GM19238 (cell line): ENCODE results near the gene SFT2D2.

Experiments used
- DNase-seq: peaks from one replicate; pipeline ENCODE4 v3.0.0; 2011; ENCODE audit warnings: low spot score; ENCODE audit not compliant: insufficient read length

Gene SFT2D2

DNA sequence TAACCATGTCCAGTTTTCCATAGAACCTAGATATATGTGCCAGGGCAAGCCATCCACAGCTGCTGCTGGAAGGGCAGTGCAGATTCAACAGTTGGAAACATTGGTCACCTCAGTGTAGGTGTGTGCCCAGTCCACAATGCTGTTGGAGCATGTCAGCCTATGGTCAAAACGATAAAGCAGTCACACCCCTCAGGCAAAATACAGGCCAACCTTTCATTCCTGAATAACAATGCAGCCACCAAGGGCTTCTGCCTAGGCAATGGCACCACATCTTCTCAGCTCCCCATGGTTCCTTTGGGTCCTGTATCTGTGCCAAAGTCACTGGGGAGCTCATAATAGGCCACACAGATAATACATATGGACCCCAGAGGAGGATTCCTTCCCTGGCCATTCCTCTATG is 39.8 kb downstream of the SFT2D2 start:
- DNase-seq: no peak

DNA sequence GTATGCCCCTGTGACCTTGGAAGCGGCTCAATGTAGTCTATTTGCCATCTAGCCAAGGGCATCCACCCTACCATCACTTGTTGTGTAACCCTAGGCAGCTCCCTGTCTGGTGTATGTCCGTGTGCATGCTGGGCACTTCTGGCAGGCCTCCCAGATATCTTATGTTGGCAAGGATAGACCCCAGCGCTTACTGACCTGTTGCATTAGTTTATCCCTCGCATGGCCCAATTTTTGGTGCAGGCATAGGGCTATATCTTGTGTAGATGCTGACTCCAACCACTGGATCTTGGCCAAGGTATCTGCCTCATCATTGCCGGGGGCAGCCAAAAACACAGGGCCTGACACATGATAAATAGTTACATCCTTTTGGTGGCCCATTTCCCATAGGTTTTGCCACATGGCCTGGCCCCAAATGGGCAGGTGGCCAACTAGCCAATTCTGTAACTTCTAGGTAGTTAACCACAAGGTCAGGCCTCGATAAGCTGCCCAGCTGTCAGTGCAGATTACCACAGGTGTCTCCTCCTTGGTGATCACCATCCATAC is 40.9 kb downstream of the SFT2D2 start:
- no peak for DNase-seq

DNA sequence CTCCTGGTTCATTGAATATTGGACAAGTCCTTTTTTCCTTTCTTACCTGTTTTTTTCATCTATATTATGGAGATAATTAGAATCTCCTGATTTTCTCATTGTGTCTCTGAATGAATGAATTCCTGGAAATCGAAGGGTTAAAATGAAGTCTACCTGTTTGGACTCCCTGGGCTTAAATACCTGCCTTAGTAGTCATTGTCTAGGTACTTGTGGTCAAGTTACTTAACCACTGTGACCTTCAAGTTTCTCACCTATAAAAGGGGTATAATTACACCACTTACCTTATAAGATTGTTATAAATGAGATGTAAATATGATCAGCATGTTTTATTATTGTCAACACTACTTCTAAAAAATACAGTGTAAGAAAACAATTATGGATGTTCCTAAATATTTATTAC is 45.8 kb downstream of the SFT2D2 start:
- no peak for DNase-seq

DNA sequence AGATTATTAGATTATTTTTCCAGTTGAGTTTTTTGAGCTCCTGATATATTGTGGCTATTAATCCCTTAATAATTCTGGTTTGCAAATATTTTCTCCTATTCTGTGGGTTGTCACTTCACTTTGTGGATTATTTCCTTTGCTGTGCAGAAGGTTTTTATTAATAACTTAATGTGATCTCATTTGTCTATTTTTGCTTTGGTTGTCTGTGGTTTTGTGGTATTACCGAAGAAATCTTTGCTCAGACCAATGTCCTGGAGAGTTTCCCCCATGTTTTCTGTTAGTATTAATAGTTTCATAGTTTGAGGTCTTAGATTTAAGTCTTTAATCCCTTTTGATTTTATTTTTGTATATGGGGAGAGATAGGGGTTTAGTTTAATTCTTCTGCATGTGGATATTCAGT is 47.8 kb downstream of the SFT2D2 start:
- no peak for DNase-seq

DNA sequence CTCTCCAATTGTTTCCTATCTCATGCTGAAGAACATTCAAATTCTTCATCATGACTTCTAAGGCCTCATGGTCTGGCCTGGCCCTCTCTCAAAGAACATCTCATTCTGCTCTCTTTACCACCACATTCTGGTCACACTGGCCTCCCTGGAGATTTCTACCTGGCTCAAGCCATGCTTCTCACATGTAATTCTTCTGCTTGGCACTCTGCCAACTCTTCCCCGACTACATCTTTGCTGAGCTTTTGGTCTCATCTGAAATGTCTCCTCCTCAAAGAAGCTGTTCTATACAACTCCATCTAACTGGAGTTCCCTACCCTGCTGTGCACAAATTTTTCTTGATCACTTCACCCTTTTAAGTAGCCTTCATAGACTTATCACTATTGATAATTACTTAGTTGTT is 53.4 kb downstream of the SFT2D2 start:
- DNase-seq: no peak

DNA sequence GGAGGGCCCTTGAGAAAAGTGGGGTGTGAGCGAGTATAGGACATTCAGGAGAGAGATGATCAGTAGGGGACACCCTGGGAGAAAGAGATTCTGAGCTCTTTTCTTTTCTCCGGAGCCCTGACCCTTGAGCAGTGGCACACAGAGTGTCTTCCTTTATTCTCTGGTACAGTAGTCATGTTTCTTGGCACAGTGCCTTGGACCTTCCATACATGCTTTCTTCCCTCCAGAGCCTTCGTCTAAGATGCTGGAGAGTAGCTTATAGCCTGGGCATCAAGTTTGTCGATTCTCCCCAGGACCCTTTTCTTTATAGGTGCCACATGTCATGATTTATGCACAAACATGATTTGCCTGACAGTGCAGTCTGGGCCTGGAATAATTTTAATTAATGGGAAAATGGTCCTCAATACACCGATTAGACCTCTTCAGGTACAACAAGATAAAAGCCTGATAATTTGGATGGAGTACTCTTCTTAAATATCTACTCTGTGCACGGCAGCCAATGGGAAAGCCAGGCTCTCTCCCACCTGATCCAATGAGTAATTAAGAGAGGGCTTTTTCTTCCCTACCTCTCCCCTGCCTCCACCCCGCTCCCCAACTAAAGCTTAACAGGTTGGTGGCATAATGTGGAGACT is 54.6 kb downstream of the SFT2D2 start, which contains the start of gene TBX19:
Gene TBX19 (plus strand): TSS at position 582 of the 632 bp plus-strand sequence. CDS start 214 bp downstream, outside the sequence.
- DNase-seq: no peak

DNA sequence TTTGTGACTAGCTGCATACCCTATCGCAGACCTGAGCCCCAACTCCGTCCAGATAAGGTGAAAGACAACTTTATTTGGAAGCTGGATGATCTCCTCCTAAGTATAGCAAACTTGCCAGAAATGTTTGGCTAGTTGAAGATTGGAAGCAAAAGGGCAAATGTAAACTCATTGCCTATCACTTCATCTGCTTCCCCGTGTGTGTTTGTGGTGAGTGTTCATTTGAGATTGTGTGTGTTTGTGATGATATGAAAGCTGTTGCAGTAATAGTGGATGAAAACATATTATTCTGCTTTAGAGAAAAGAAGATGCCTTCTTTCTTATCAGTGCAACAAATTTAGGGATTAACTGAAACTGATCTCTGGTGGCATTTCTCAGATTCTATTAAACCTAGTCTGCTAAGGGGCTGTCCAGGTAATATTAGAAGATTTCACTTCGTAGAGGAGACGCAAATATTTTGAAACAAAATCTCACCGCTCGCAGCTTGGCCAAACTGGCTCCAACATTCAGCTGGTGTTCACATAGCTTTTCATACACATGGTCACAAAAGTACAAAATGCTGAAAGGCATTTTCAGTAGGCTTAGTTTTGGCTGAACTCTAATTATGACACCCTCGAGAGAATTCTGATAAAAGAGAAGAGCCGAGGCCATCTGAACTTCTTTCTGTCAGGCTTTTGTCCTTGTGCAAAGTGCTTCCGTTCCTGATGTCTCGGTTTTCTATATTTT is 56.0 kb downstream of the SFT2D2 start:
- no peak for DNase-seq

DNA sequence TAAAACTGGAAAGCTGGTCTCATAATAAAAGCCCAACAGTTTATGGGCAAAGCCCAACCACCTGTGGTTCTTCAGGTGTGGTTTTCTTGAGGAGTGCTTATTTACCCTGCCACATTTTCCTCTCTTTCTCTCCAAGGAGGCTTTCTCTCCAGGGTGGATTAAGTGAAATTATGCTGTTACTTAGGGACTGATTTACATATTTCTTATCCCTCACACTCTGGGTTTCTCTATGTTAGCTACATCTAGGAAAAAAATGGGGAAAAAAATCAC is 59.7 kb downstream of the SFT2D2 start:
- DNase-seq: no peak

DNA sequence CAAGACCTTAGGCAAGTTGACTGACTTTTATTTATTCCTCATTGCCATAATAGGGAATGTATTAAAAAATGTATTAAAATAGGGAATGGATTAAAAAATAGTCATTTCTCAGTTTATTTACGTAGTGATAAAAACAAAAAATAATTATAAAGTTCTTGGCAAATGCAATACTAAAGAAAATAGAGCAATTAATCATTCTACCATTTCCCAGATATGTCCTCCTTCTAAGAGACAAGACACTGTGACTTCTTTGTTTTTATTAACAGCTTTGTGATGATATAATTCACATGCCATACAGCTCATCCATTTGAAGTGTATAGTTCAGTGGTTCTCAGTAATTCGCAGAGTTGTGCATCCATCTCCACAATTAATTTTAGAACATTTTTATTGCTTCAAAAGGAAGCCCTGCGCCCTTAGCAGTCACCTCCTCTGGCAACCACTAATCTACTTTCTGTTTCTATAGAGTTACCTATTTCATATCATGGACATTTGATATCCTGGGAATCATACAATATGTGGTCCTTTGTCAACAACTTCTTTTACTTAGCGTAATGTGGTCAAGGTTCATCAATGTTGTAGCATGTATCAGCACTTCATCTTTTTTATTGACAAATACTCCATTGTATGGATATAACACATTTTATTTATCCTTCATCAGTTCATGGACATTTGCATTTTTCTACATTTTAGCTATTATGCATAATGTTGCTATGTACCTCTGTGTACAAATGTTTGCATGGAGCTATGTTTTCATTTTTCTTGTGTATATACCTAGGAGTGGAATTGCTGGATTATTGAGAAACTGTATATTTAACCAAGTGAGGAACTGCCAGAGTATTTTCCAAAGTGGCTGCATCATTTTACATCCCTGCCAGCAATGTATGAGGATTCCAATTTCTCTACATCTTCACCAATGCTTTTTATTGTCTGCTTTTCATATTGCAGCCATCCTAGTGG is 60.4 kb downstream of the SFT2D2 start:
- DNase-seq: no peak

DNA sequence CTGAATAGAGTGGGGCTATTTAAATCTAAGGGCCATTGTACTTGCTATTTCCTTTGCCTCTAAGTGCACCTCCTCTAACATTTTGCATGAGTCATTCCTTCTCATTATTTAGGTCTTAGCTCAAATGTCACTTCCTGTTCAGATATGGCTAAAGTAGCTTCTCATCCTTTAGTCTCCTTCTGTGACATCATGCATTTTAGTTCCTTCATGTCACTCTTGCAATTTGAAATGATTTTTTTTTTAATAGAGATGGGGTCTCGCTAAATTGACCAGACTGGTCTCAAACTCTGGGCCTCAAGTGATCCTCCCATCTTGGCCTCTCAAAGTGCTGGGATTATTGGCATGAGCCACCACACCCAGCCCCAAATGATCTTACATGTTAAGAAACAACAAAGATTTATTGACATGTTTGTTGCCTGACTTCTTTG is 61.4 kb downstream of the SFT2D2 start:
- no peak for DNase-seq

DNA sequence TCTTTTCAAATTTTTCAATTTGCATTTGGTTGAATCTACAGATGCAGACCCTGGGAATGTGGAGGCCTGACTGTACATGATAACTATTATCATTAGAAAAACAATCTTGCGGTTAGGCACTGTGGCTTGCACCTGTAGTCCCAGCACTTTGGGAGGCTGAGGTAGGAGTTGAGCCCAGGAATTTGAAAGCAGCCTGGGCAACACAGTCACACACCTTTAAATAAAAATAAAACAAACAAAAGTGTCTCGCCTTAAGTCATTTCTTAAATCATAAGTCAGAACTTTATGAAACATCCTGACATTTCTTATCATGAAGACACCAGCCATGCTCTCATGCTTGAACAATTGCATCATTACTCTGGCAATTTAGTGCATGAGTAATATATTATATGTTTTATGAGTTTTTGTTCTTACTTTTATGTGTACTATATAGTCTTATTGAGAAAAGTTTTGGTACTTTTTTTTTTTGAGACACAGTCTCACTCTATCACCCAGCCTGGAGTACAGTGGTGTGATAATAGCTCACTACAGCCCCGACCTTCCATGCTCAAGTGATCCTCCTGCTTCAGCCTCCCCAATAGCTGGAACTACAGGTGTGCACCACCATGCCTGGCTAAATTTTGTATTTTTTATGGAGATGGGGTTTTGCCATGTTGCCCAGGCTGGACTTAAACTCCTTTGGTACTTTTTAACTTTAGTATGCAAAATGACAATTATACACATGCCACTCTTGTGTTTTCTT is 62.7 kb downstream of the SFT2D2 start:
- DNase-seq: no peak

DNA sequence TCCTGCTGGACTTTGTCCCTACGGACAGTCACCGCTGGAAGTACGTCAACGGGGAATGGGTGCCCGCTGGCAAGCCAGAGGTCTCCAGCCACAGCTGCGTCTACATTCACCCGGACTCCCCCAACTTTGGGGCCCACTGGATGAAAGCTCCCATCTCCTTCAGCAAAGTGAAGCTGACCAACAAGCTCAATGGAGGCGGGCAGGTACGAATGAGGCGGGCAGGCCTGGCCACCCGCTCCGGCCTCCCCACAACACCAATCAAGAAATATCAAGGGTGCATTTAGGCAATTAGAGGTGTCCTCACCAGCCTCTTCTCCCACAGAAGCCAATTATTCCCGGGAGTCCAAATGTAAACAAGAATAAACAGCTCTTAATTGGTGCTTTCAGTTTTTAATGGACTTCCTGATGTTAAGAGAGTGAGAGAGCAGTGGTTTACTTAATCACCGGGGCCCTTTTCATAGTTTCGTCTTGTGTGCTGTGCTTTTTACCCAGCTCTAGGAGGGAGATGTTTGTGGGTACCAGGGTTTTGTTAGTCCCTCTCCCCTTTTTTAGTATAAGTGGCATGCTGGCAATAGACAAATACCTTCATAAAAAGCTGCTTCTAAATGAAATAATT is 65.5 kb downstream of the SFT2D2 start:
- no peak for DNase-seq

DNA sequence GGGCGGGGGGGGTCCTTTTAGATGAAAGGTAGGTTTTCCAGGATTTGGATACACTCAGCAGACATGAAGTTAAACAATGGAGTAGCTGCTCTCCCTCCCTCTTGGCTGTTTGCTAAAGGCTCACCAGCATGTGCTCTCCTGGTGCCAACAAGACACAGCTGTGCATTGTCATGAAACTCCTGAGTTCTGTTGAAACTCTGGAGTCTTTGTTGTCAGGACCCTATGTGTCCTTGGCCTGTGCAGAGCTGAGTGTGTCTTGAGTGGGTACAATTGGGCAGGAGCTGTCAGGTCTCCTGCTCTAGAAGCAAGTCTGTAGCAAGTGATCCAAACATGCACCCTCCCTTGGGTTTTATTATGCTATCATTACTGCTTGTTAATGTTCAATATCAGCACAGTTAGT is 67.6 kb downstream of the SFT2D2 start:
- DNase-seq: no peak

DNA sequence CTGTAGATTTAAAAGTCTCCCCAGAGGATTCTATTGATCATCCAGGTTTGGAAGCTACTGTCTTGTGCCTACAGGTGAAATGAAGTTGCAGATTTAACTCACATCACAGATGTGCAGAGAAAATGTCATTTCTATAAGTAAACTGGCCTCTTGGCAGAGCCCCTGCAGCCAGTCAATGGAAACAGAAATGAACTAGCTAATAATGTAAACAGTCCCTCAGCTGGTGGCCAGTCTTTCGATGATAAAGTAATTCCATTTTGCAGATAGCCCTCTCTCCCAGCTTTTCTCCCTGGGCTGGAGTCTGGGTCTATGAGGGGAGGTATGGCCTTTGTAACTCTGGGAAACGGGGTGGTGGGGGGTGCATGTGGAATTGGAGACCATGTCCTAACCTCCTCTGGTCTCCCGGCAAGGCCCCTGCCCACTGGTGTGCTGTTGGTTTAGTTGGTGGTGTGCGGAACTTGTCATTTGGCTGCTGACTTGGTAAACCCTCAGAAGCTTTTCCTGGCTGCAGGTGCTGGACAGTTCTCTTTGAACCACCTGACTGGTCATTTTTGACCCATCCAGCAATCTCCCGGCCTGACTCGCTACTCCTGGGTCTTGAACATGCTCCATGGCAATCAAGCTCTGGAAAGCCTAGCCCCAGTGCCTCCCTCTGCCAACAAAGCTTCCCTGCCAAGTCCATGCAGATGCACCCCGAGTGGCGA is 69.8 kb downstream of the SFT2D2 start:
- DNase-seq: no peak

DNA sequence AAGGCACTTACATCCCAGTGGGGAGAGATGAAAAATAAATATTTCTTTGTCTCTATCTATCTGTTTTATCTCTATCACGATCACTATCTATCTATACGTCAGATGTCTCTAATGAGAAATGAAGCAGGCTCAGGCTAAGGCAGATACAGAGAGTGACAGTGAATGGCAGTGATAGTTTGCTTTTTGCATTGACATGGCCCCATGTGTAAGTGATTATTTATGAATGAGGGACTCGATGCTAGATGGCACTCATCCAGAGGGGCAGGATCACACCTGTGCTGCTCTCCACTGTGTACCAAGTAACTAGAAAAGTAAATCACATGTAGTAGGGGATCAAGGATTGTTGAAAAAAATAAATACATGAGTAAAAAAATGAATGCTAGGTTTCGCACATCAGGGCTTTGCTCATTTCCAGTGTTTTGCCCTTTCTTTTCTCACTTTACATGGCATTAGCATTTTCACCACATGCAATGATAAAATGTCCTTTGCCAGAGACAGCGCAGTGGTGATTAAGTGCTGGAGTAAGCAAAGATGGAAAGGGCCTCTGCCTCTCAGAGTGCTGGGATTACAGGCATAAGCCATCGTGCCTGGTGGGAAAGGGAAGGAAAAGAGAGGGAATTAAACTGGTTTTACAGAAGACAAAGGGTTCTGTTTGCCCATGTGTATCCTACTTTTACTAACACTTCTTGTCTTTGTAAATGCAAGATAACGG is 71.4 kb downstream of the SFT2D2 start:
- no peak for DNase-seq

DNA sequence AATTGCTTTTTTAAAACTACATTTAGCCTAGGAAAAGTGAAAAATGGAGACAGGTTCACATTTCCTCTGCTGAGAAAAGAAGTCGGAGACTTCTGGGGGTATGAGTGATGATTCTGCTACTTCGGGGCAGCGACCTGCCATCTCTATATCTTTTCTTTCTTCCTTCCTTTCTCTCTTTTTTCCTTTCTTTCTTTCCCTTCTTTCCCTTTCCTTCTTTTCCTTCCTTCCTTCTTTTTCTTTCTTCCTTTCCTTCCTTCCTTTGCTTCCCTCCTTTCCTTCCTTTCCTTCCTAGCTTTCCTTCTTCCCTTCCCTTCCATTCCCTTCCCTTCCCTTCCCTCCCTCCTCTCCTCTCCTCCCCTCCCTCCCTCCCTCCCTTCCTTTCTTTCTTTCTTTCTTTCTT is 72.6 kb downstream of the SFT2D2 start:
- no peak for DNase-seq

DNA sequence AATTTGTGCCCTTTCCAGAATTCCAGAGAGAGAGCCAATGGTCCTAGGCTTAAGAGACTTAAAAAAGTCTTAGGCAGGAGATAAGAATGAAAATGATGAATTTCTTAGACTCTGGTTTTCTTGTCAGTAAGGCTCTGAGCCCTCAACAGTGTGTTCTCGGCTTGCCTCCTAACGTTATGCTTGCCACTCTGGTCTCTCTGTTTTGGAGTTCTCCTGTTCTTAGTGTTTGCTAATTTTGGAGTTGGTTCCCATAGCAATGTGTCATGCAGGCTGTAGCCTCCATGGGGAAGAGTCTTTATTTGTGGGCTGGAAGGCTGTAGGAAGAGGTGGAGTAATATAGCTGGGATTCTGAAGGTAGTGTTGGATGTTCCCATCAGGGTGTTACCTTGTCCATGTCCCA is 74.8 kb downstream of the SFT2D2 start:
- DNase-seq: no peak

DNA sequence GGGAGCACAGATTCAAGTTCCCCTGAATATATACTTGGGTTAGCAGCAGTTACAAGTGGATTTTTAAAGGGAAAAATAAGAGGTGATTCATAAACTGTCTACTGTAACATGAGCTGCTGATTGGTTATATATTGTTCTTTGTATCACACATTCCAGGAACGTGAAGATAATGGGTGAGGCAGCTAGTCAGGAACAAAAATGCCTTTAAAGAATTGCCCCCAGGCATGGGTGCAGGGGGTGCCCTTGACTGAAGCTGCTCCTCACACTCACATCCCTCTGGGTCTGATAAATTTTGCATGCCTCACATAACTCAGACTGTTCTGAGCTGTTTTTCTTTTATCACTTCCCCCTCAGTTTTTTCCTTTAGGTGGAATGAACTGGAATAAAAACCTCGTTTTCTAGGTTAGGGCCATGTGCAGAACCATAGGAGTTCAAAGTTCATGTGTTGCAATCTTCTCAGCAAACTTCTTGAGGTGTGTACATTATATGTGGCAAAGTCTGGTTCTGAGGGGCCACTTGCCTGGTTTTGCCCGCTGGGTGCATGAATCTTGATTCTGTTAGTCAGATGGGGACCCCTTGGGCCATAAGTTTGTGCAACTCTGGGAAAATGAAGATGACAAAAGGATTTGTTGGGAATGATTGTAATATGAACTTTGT is 76.0 kb downstream of the SFT2D2 start:
- no peak for DNase-seq
